Endothelial cell of umbilical vein (primary cell): ENCODE data around the gene IL2RG. TPM values are rescaled to one million over a fixed set of nuclear protein-coding genes. Genes with fewer than 3 reads are reported as not detected.

Experiments
- BruUV-seq: library from RNA; stranded (reverse); fragments of 400-500 nt; replicated peaks from 2 replicates; lab custom pipeline; 2021; lab: Mats Ljungman, UMichigan
- CTCF ChIA-PET: fragments of 300-600, 350-600 bp; sonication (Branson Sonifier 250); formaldehyde crosslinking; loops from one replicate; lab custom pipeline; 2021; ENCODE audit warnings: antibody characterized with exemption, inconsistent platforms; lab: Charles Lee
- POLR2A ChIA-PET: fragments of 300-600, 350-600 bp; sonication (Branson Sonifier 250); formaldehyde crosslinking; loops from one replicate; lab custom pipeline; 2021; ENCODE audit warnings: antibody characterized with exemption, inconsistent platforms; lab: Charles Lee
- DNase-seq: peaks from one replicate; pipeline ENCODE4 v3.0.0-alpha.2; 2011; ENCODE audit warnings: low read depth, low spot score
- FAIRE-seq: peaks from 2 replicates; lab custom pipeline; 2011; peaks lifted over from hg19 to GRCh38; lab: Jason Lieb, UNC
- H2AFZ ChIP-seq: 2 replicates; pipeline ENCODE4 v1.6.0; 2012; ENCODE audit warnings: low read depth, low read length, control low read depth, inconsistent platforms
- H3K27ac ChIP-seq: 2 replicates; pipeline ENCODE4 v1.5.1; 2011; ENCODE audit warnings: low read depth, mild to moderate bottlenecking, control low read depth, low read length, moderate library complexity; ENCODE audit not compliant: insufficient read depth
- H3K27me3 ChIP-seq, 2 experiments: 2 replicates each; pipeline versions ENCODE4 v1.6.0 to v1.6.1; 2011; ENCODE audit warnings: low read length in 2 of 2, mixed read lengths in 1 of 2; ENCODE audit not compliant: control insufficient read depth in 2 of 2, insufficient read depth in 2 of 2
- H3K36me3 ChIP-seq, 2 experiments: 2 replicates in 1 of 2; 3 replicates in 1 of 2; pipeline ENCODE4 v1.5.1; 2011; ENCODE audit warnings: low read length in 2 of 2, mild to moderate bottlenecking in 1 of 2, moderate library complexity in 1 of 2; ENCODE audit not compliant: control insufficient read depth in 2 of 2, insufficient read depth in 2 of 2; ENCODE audit errors: extremely low read depth in 1 of 2
- H3K4me1 ChIP-seq: 3 replicates; pipeline ENCODE4 v1.5.1; 2011; ENCODE audit warnings: mild to moderate bottlenecking, low read length; ENCODE audit not compliant: control insufficient read depth, insufficient read depth; ENCODE audit errors: extremely low read depth
- H3K4me2 ChIP-seq: 2 replicates; pipeline ENCODE4 v1.6.1; 2011; ENCODE audit warnings: low read length, control low read depth, mixed read lengths; ENCODE audit not compliant: insufficient read depth
- H3K4me3 ChIP-seq, 3 experiments: fragments of 200-600 bp in 1 of 3; sonication (generic), shearing (Covaris generic) in 1 of 3; replicated peaks in 1 of 3; 2 replicates each; pipeline ENCODE4 v1.5.1; 2011 to 2016; ENCODE audit warnings: control low read depth in 3 of 3, low read length in 3 of 3, mild to moderate bottlenecking in 2 of 3, inconsistent platforms in 1 of 3, low read depth in 1 of 3, moderate library complexity in 1 of 3; ENCODE audit not compliant: insufficient read depth in 1 of 3
- H3K79me2 ChIP-seq: 2 replicates; pipeline ENCODE4 v1.6.0; 2012; ENCODE audit warnings: low read length, inconsistent platforms; ENCODE audit not compliant: control insufficient read depth, insufficient read depth
- H3K9ac ChIP-seq: replicated peaks from 2 replicates; pipeline ENCODE3; 2011; ENCODE audit warnings: low read length, control low read depth; ENCODE audit not compliant: insufficient read depth; ENCODE audit errors: extremely low read depth
- H3K9me1 ChIP-seq: replicated peaks from 3 replicates; pipeline ENCODE4 v1.6.0; 2011; ENCODE audit warnings: mild to moderate bottlenecking, low read length; ENCODE audit not compliant: control insufficient read depth, insufficient read depth; ENCODE audit errors: extremely low read depth
- H3K9me3 ChIP-seq: replicated peaks from 2 replicates; pipeline ENCODE4 v1.5.1; 2012; ENCODE audit warnings: low read length, inconsistent platforms; ENCODE audit not compliant: control insufficient read depth, insufficient read depth
- H4K20me1 ChIP-seq: replicated peaks from 2 replicates; pipeline ENCODE3; 2011; ENCODE audit warnings: mild to moderate bottlenecking, low read length; ENCODE audit not compliant: control insufficient read depth, insufficient read depth; ENCODE audit errors: extremely low read depth
- CTCF ChIP-seq, 2 donors: IDR thresholded peaks; 1 replicate in 1 of 2; 2 replicates in 1 of 2; pipeline ENCODE4 v1.5.1; 2011; ENCODE audit warnings: low read length in 2 of 2, mild to moderate bottlenecking in 2 of 2, moderate library complexity in 2 of 2, control low read depth in 1 of 2, inconsistent platforms in 1 of 2, low read depth in 1 of 2; ENCODE audit not compliant: insufficient read depth in 1 of 2; ENCODE audit errors: extremely low read depth in 1 of 2
- EZH2 ChIP-seq: IDR thresholded peaks from 2 replicates; pipeline ENCODE4 v1.6.1; 2012; ENCODE audit warnings: borderline replicate concordance, low read depth, mild to moderate bottlenecking, moderate library complexity, low read length, inconsistent platforms; ENCODE audit not compliant: severe bottlenecking
- FOS ChIP-seq: IDR thresholded peaks from 2 replicates; pipeline ENCODE4 v1.6.1; 2011; ENCODE audit warnings: mild to moderate bottlenecking, low read length, moderate library complexity, borderline replicate concordance; ENCODE audit not compliant: insufficient read depth
- GATA2 ChIP-seq: IDR thresholded peaks from 2 replicates; pipeline ENCODE4 v1.7.0; 2011; ENCODE audit warnings: low read depth, mild to moderate bottlenecking, moderate library complexity, mixed read lengths, low read length; ENCODE audit not compliant: insufficient read length, insufficient read depth
- JUN ChIP-seq: IDR thresholded peaks from 2 replicates; pipeline ENCODE4 v1.6.1; 2011; ENCODE audit warnings: borderline replicate concordance, low read depth; ENCODE audit not compliant: insufficient read length, insufficient read depth
- MAX ChIP-seq: IDR thresholded peaks from 2 replicates; pipeline ENCODE4 v1.6.1; 2011; ENCODE audit not compliant: insufficient read depth, insufficient read length
- MYC ChIP-seq: IDR thresholded peaks from one replicate; pipeline ENCODE4 v1.6.1; 2011; ENCODE audit warnings: mild to moderate bottlenecking, low read depth, low read length
- POLR2A ChIP-seq: IDR thresholded peaks from 2 replicates; pipeline ENCODE4 v1.6.1; 2012; ENCODE audit warnings: low read depth, mild to moderate bottlenecking, control low read depth, low read length
- POLR2AphosphoS5 ChIP-seq: IDR thresholded peaks from 2 replicates; pipeline ENCODE4 v1.6.1; 2012; ENCODE audit warnings: low read depth, mild to moderate bottlenecking, control low read depth, low read length, moderate library complexity; ENCODE audit not compliant: insufficient read depth
- dilution Hi-C: fragments of 300-500 bp; cut with MboI; formaldehyde crosslinking; loops from one replicate; pipeline ENCODE4 v1.15.0; 2019; ENCODE audit warnings: low sequenced_read_pairs; ENCODE audit not compliant: extremely low pct_ligation_motif_present
- intact Hi-C: fragments of 100-400 bp; cut with micrococcal nuclease; formaldehyde crosslinking; loops from one replicate; pipeline ENCODE4 v1.10.0; 2022
- polyA plus RNA-seq, 4 experiments: library from polyadenylated mRNA; depleted of rRNA in 3 of 4; stranded (reverse) in 3 of 4; unstranded in 1 of 4; fragments of >200 nt; gene quantifications; 2 replicates each; pipeline versions ENCODE4 v1.2.1 to v1.2.3, GENCODE V29; 2011 to 2012; ENCODE audit warnings: missing spikeins in 1 of 4
- total RNA-seq: library from RNA; stranded (reverse); gene quantifications from 2 replicates; pipeline ENCODE4 v1.2.3, GENCODE V29; 2021

Gene IL2RG
- total and polyA plus RNA-seq, 2 donors (not counting 3 experiments of a cell fraction or from before 2014, with no cell fraction given) = 0.07 TPM; not detected in 1

DNA sequence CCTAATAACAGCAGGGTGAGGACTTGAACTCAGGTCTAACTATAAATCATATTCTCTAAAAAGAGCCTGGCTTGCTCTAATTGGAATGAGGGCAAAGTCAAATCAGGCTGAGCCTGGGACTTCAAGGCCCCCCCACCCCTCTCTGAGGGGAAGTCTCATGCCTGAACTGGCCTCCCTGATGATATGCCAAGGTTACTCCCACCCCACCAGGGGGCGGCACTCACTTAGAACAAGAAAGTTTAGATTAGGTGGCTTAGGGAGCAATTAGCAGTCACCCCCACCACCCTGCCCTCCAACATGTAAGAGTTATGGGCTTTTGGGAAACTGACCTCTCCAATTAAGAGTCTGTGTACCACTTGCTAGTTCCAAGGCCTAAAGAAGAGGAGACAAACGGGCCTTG is 13.1 kb downstream of the IL2RG start:
- peaks cover 6% of the 10 kb centered on the region for H3K4me1 ChIP-seq
- H3K9me3 ChIP-seq = no peaks in the 10 kb centered on the region
- TF ChIP-seq GATA2 (no peak), JUN (no peak), CTCF (IDR thresholded peaks at IDR 0.05; ENCODE audit: extremely low read depth in 1 of 2, insufficient read depth in 1 of 2, low read depth in 1 of 2, low read length in 2 of 2) (peak; percentile 41 to 49), MAX (no peak), POLR2AphosphoS5 (no peak)
- no peak overlapping the region for H3K27ac ChIP-seq
- no peaks in the 10 kb centered on the region for H4K20me1 ChIP-seq
- peaks cover 0 to 1% of the 10 kb centered on the region in 2 experiments for H3K27me3 ChIP-seq
- no peaks in the 10 kb centered on the region for H3K36me3 ChIP-seq
- H3K9ac ChIP-seq = no peak overlapping the region
- no peak overlapping the region for H2AFZ ChIP-seq
- no TSS peak for BruUV-seq
- no peaks in the 10 kb centered on the region for H3K79me2 ChIP-seq
- dilution Hi-C loops = no loop called here
- CTCF ChIA-PET = no interaction called here
- FAIRE-seq (peak; percentile 71), DNase-seq (peak; percentile 53)
- POLR2A ChIA-PET = no interaction called here
- no peaks in the 10 kb centered on the region for H3K9me1 ChIP-seq
- intact Hi-C loops = loop anchor here (1.0 to 2.0 kb wide), 3 partner anchors 20 to 80 kb away; partner anchors contain the start of gene MED12
- H3K4me2 ChIP-seq = no peak overlapping the region
- no peak overlapping the region for H3K4me3 ChIP-seq

DNA sequence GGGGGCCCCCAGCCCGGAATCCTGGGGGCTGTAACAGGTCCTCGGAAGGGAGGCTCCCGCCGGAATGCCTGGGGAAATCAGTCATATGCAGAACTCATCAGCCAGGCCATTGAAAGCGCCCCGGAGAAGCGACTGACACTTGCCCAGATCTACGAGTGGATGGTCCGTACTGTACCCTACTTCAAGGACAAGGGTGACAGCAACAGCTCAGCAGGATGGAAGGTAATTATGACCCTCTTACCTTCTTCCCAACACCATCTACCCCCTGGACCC is 14.7 kb downstream of the IL2RG start:
- Histone ChIP-seq H4K20me1 (no peaks in the 10 kb centered on the region), H3K9me1 (no peaks in the 10 kb centered on the region), H3K4me3 (peak overlapping the region; percentile 28 to 67 (median 45)), H3K9me3 (no peaks in the 10 kb centered on the region), H3K27me3 (peaks cover 0 to 1% of the 10 kb centered on the region in 2 experiments), H2AFZ (peak overlapping the region; percentile 90), H3K79me2 (no peaks in the 10 kb centered on the region), H3K9ac (no peak overlapping the region), H3K4me2 (peak overlapping the region; percentile 82), H3K36me3 (no peaks in the 10 kb centered on the region), H3K27ac (no peak overlapping the region), H3K4me1 (peaks cover 6% of the 10 kb centered on the region)
- FAIRE-seq (peak; percentile 52), DNase-seq (no peak)
- intact Hi-C loops = loop anchor here (1.0 kb wide), 1 partner anchor 28 kb away; the partner anchor contains the start of gene SNX12
- POLR2A ChIA-PET = no interaction called here
- CTCF ChIA-PET = no interaction called here
- TF ChIP-seq CTCF (IDR thresholded peaks at IDR 0.05; ENCODE audit: extremely low read depth in 1 of 2, insufficient read depth in 1 of 2, low read depth in 1 of 2, low read length in 2 of 2) (no peak), GATA2 (no peak), JUN (no peak), MYC (no peak), MAX (no peak), EZH2 (no peak), POLR2AphosphoS5 (no peak), FOS (no peak), POLR2A (no peak)
- BruUV-seq = no TSS peak
- dilution Hi-C loops = no loop called here
